ENCODE data around the gene CACNA1S. TPM values are rescaled to one million over a fixed set of nuclear protein-coding genes. Genes with fewer than 3 reads are reported as not detected.

Gene CACNA1S
- total and polyA plus RNA-seq, 2 of the 4 experiments (the other 2 are of a cell fraction) = not detected

GRCh38 chr1:201126832-201127754, 14.9 kb upstream of the CACNA1S start, which contains the start of gene ASCL5:
TSS of gene ASCL5 (minus strand) at chr1:201127184. CDS start at chr1:201115372, 11,812 bp downstream.
- no TSS peak for BruUV-seq (replicated peaks)
- WGBS, 2 experiments (ENCODE audit: extremely low coverage in 2 of 2, insufficient read length in 1 of 2) = 55% methylated on average over 12 of the region's 24 CpGs; no CpG with 5 or more reads in 1 of the 2 experiments

More at GRCh38 chr1:201126832-201127754, 14.9 kb upstream of the CACNA1S start, which contains the start of gene ASCL5:
- H3K4me3 ChIP-seq (ENCODE audit: insufficient read depth, low read depth, low read length) = no peak within 1 kb of the TSS
- dilution Hi-C loops (cut with HindIII; ENCODE audit: low sequenced_read_pairs, unreplicated experiment) = no loop called here
- H4K8ac ChIP-seq (ENCODE audit: low read depth in 2 of 2, low read length in 2 of 2) = no peak within 1 kb of the TSS
- no peaks in the 10 kb centered on the region for H3K36me3 ChIP-seq (ENCODE audit: control insufficient read depth, insufficient read depth, low read length)
- peak within 1 kb of the TSS; percentile 63 for H2AFZ ChIP-seq (replicated peaks; ENCODE audit: low read length, poor library complexity)
- H3K56ac ChIP-seq (ENCODE audit: extremely low read depth, insufficient read depth, low read length) = no peak within 1 kb of the TSS
- ChIA-PET CTCF (no interaction called here), POLR2A (ENCODE audit: unreplicated experiment) (no interaction called here)
- intact Hi-C loops (cut with micrococcal nuclease) = no loop called here
- peak; percentile 27; the same call in 1 of the 2 replicates for TF ChIP-seq CTCF (conservative IDR thresholded peaks at IDR 0.05; ENCODE audit: low read depth, low read length)
- TF ChIP-seq RCOR1 (IDR thresholded peaks at IDR 0.05; ENCODE audit: insufficient replicate concordance, low read length) = no peak
- TF ChIP-seq ELK1 (IDR thresholded peaks at IDR 0.05; ENCODE audit: borderline replicate concordance, low read depth, low read length) = no peak
- peak; percentile 56; the same call in 1 of the 2 replicates for TF ChIP-seq MAZ (IDR thresholded peaks at IDR 0.05; ENCODE audit: borderline replicate concordance, low read depth, low read length)
- TF ChIP-seq SMC3 (IDR thresholded peaks at IDR 0.05; ENCODE audit: low read depth, low read length) = peak; percentile 13; the same call in 1 of the 2 replicates
- no peak for TF ChIP-seq POLR2A (IDR thresholded peaks at IDR 0.05; ENCODE audit: low read depth, low read length)
- peak; percentile 30 for TF ChIP-seq RAD21 (IDR thresholded peaks at IDR 0.05; ENCODE audit: low read length)
- H3K23ac ChIP-seq (ENCODE audit: low read depth, low read length) = no peak within 1 kb of the TSS
- H2BK5ac ChIP-seq (ENCODE audit: low read depth, low read length, poor library complexity, severe bottlenecking) = no peak within 1 kb of the TSS
- H3K9me1 ChIP-seq (ENCODE audit: insufficient read depth, low read length) = 0 out of 2 replicates have a peak, but pooled peaks cover 2% of the 10 kb centered on the region
- no peak within 1 kb of the TSS for H2BK20ac ChIP-seq (ENCODE audit: low read depth, low read length)
- H3K18ac ChIP-seq (ENCODE audit: low read depth, low read length) = no peak within 1 kb of the TSS
- no peaks in the 10 kb centered on the region for H3K9me3 ChIP-seq (ENCODE audit: control insufficient read depth, insufficient read depth, low read length)
- H3K4ac ChIP-seq (ENCODE audit: low read depth, low read length) = no peak within 1 kb of the TSS
- H4K91ac ChIP-seq (ENCODE audit: insufficient read depth, low read depth, low read length) = no peak within 1 kb of the TSS
- H2AK9ac ChIP-seq (replicated peaks; ENCODE audit: low read depth, low read length, poor library complexity) = no peak within 1 kb of the TSS
- no peak within 1 kb of the TSS for H2BK120ac ChIP-seq (ENCODE audit: low read depth, low read length)
- peaks cover 37% of the 10 kb centered on the region for H3K27me3 ChIP-seq (ENCODE audit: control insufficient read depth, insufficient read depth, low read length)
- no peaks in the 10 kb centered on the region for H4K20me1 ChIP-seq (ENCODE audit: insufficient read depth, low read length)
- H3K14ac ChIP-seq (replicated peaks; ENCODE audit: low read depth, low read length) = no peak within 1 kb of the TSS
- in situ Hi-C loops (cut with MboI; ENCODE audit: low sequenced_read_pairs) = no loop called here
- peak; percentile 79 for ATAC-seq (ENCODE audit: low read depth)
- H3K4me2 ChIP-seq (ENCODE audit: low read depth, low read length) = no peak within 1 kb of the TSS
- H3K79me1 ChIP-seq (ENCODE audit: low read depth in 1 of 2, low read length in 2 of 2) = no peaks in the 10 kb centered on the region
- no peak within 1 kb of the TSS for H4K5ac ChIP-seq (ENCODE audit: low read depth, low read length)
- H3K9ac ChIP-seq (ENCODE audit: low read depth, low read length) = no peak within 1 kb of the TSS
- H3K27ac ChIP-seq (ENCODE audit: insufficient read depth, low read length) = no peak within 1 kb of the TSS
- H2BK15ac ChIP-seq (ENCODE audit: low read depth, low read length) = no peak within 1 kb of the TSS
- no peak within 1 kb of the TSS for H2AK5ac ChIP-seq (ENCODE audit: low read depth, low read length)
- peak; percentile 59 for DNase-seq
- peaks cover 2% of the 10 kb centered on the region; the same call in 1 of the 2 replicates for H3K4me1 ChIP-seq (ENCODE audit: control insufficient read depth, insufficient read depth, low read length)

Measured in IMR-90 (cell line).